Smooth muscle cell (in vitro differentiated cells): ENCODE results near the gene AMMECR1. TPM values are rescaled to one million over a fixed set of nuclear protein-coding genes. Genes with fewer than 3 reads are reported as not detected.
A peak's percentile ranks its signal among the peaks of the same experiment; 100 is the strongest.

Source experiments
- DNase-seq: peaks from one replicate; lab custom pipeline; 2025; ENCODE audit not compliant: unreplicated experiment; lab: John Stamatoyannopoulos, UW
- H2AFZ ChIP-seq: fragments of 200-600 bp; sonication (generic); 2 replicates; pipeline ENCODE4 v1.6.0; 2016; ENCODE audit warnings: antibody characterized with exemption, low read depth, mild to moderate bottlenecking
- H3F3A ChIP-seq: fragments of 200-600 bp; sonication (generic); 2 replicates; pipeline ENCODE4 v1.6.0; 2017; ENCODE audit warnings: antibody characterized with exemption, low read depth
- H3K27ac ChIP-seq: fragments of 200-600 bp; sonication (generic); 2 replicates; pipeline ENCODE4 v1.5.1; 2016; ENCODE audit warnings: low read depth, mild to moderate bottlenecking
- H3K27me3 ChIP-seq: fragments of 200-600 bp; sonication (generic); 2 replicates; pipeline ENCODE4 v1.6.1; 2016; ENCODE audit warnings: low read depth, mild to moderate bottlenecking
- H3K36me3 ChIP-seq: fragments of 200-600 bp; sonication (generic); 2 replicates; pipeline ENCODE4 v1.5.1; 2016; ENCODE audit warnings: low read depth
- H3K4me1 ChIP-seq: fragments of 200-600 bp; sonication (generic); 2 replicates; pipeline ENCODE4 v1.5.1; 2016; ENCODE audit warnings: low read depth
- H3K4me2 ChIP-seq: fragments of 200-600 bp; sonication (generic); 2 replicates; pipeline ENCODE4 v1.6.0; 2016; ENCODE audit warnings: mild to moderate bottlenecking
- H3K4me3 ChIP-seq: fragments of 200-600 bp; sonication (generic); 2 replicates; pipeline ENCODE4 v1.5.1; 2016; ENCODE audit warnings: mild to moderate bottlenecking
- H3K79me2 ChIP-seq: fragments of 200-600 bp; sonication (generic); 2 replicates; pipeline ENCODE4 v1.6.0; 2016; ENCODE audit warnings: low read depth, mild to moderate bottlenecking
- H3K9ac ChIP-seq: fragments of 200-600 bp; sonication (generic); 2 replicates; pipeline ENCODE4 v1.6.0; 2016; ENCODE audit warnings: low read depth
- H3K9me3 ChIP-seq: fragments of 200-600 bp; sonication (generic); replicated peaks from 2 replicates; pipeline ENCODE4 v1.5.1; 2016; ENCODE audit warnings: low read depth
- H4K20me1 ChIP-seq: fragments of 200-600 bp; sonication (generic); 2 replicates; pipeline ENCODE4 v1.6.0; 2016; ENCODE audit warnings: low read depth
- CTCF ChIP-seq: fragments of 200-600 bp; sonication (generic); IDR thresholded peaks from 2 replicates; pipeline ENCODE4 v1.5.1; 2017; ENCODE audit warnings: borderline replicate concordance, mild to moderate bottlenecking, antibody characterized with exemption; ENCODE audit not compliant: insufficient read depth, poor library complexity, severe bottlenecking
- WGBS: methylation state at CpG from one replicate; pipeline ENCODE4 v1.1.7; 2016; ENCODE audit warnings: low lambda C conversion rate; 5-methylcytosine and 5-hydroxymethylcytosine counted together
- polyA plus RNA-seq: library from polyadenylated mRNA; unstranded; fragments of >200 nt; fragmentation: Nextera tagmentation; extraction: Ambion mirVana; gene quantifications from 2 replicates; pipeline ENCODE4 v1.2.1, GENCODE V29; 2016
- total RNA-seq: library from RNA; depleted of rRNA; stranded (reverse); fragments of >200 nt; gene quantifications from 2 replicates; pipeline ENCODE4 v1.2.3, GENCODE V29; 2014

The AMMECR1 gene
- total and polyA plus RNA-seq, 2 experiments from 2014 or later = 5.5 to 19.6 TPM

DNA sequence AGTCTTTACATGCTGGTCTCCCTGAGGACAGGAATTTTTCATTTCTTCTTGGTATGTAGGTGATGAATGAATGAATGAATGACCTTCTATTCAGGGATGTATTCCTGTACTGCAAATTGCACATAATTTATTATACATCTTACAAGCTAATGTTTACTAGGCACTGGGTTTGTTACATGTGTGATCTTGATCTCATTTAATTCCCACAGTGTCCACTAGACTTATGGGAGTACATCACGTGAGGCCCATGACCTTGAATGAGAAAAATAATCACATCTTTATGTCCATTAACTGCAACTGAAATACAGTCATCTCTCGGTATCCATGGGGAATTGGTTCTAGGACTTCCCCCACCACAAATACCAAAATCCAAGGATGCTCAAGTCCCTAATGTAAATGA is 164.6 kb downstream of the AMMECR1 start:
- Histone ChIP-seq H3K4me1 (no peaks in the 10 kb centered on the region), H3F3A (no peaks in the 10 kb centered on the region), H3K36me3 (no peaks in the 10 kb centered on the region), H4K20me1 (no peaks in the 10 kb centered on the region), H3K27me3 (no peaks in the 10 kb centered on the region), H3K4me3 (no peak overlapping the region), H2AFZ (no peak overlapping the region), H3K9me3 (no peaks in the 10 kb centered on the region), H3K4me2 (no peak overlapping the region), H3K79me2 (no peaks in the 10 kb centered on the region), H3K27ac (no peak overlapping the region), H3K9ac (no peak overlapping the region)
- 71% methylated on average over 2 of the region's 2 CpGs for WGBS
- no peak for TF ChIP-seq CTCF
- no peak for DNase-seq

DNA sequence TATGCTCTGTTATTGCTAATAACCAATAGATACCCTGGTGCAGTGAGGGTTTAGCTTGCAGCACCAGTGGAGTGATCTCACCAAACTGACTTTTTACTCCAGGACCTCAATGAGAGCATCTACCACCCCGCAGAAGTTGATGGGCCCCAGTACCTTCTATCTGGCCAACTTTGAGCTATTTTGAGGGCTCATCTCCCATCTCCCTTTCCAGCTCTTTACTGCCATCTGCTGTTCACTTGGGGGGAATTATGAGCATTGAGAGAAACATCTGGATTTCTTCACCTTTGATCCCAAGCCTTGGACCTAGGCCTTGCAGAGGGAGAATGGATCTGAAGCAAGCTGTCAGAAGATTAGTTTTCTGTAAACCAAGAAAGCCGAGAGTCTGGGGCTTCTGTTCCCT is 171.4 kb downstream of the AMMECR1 start:
- peaks cover 6% of the 10 kb centered on the region for H3K4me1 ChIP-seq
- TF ChIP-seq CTCF = peak; percentile 52
- DNase-seq = no peak
- no peaks in the 10 kb centered on the region for H3K9me3 ChIP-seq
- H3K9ac ChIP-seq = no peak overlapping the region
- no peaks in the 10 kb centered on the region for H4K20me1 ChIP-seq
- H3K4me3 ChIP-seq = no peak overlapping the region
- H2AFZ ChIP-seq = no peak overlapping the region
- H3K27ac ChIP-seq = no peak overlapping the region
- H3K79me2 ChIP-seq = no peaks in the 10 kb centered on the region
- no peaks in the 10 kb centered on the region for H3F3A ChIP-seq
- H3K4me2 ChIP-seq = no peak overlapping the region
- no peaks in the 10 kb centered on the region for H3K36me3 ChIP-seq
- no peaks in the 10 kb centered on the region for H3K27me3 ChIP-seq
- WGBS = 18% methylated on average over 2 of the region's 2 CpGs

- Histone ChIP-seq H3F3A (no peaks in the 10 kb centered on the region), H3K9me3 (no peaks in the 10 kb centered on the region), H3K27me3 (no peaks in the 10 kb centered on the region), H3K27ac (no peak overlapping the region), H2AFZ (no peak overlapping the region), H4K20me1 (no peaks in the 10 kb centered on the region), H3K9ac (no peak overlapping the region), H3K4me3 (no peak overlapping the region), H3K4me2 (no peak overlapping the region), H3K79me2 (no peaks in the 10 kb centered on the region), H3K4me1 (peaks cover 6% of the 10 kb centered on the region), H3K36me3 (no peaks in the 10 kb centered on the region)
- 25% methylated on average over 4 of the region's 4 CpGs for WGBS
- peak; percentile 41 for TF ChIP-seq CTCF
- no peak for DNase-seq
Observed at GRCh38 chrX:110145854-110146253, 172.0 kb downstream of the AMMECR1 start.

GRCh38 chrX:110145311-110145710 is 172.6 kb downstream of the AMMECR1 start:
- Histone ChIP-seq H3K4me1 (peaks cover 6% of the 10 kb centered on the region), H3K4me2 (no peak overlapping the region), H3K79me2 (no peaks in the 10 kb centered on the region), H3K36me3 (no peaks in the 10 kb centered on the region), H4K20me1 (no peaks in the 10 kb centered on the region), H3K4me3 (no peak overlapping the region), H3F3A (no peaks in the 10 kb centered on the region), H3K27ac (no peak overlapping the region), H3K9ac (no peak overlapping the region), H3K9me3 (no peaks in the 10 kb centered on the region), H2AFZ (no peak overlapping the region), H3K27me3 (no peaks in the 10 kb centered on the region)
- DNase-seq = no peak
- TF ChIP-seq CTCF = no peak
